Glomerular visceral epithelial cell (primary cell): ENCODE data around the gene GPC1.

Experiments
- DNase-seq: peaks from one replicate; pipeline ENCODE4 v3.0.0-alpha.2; 2016; ENCODE audit errors: extremely low spot score

GPC1 gene

GRCh38 chr2:240412975-240413812 lies 22.3 kb upstream of the GPC1 start:
- DNase-seq, result no peak

GRCh38 chr2:240413813-240414429 lies 21.5 kb upstream of the GPC1 start:
- no peak for DNase-seq

GRCh38 chr2:240416821-240417220 lies 18.6 kb upstream of the GPC1 start:
- DNase-seq, result no peak

DNA sequence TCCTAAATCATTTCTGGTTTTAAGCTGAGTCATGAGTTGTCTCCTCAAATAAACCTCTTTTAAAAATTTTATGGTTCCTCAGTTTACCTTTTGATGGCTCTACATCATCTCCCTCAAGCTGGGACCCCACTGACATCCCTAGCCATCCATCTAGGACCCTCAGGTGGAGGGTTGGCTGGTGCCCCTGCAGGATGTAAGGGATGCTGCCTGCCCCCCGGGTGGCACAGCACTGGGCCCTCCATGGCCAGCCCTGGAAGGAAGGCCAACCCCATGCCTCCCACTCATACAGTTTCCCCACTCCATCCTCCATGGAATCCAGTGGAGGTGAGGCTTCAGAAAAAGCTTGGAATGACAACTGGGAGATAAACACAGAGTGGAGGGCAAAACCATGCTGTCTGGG lies 17.2 kb upstream of the GPC1 start:
- no peak for DNase-seq

GRCh38 chr2:240419271-240419670 lies 16.2 kb upstream of the GPC1 start:
- DNase-seq, result no peak

GRCh38 chr2:240419723-240420122 lies 15.7 kb upstream of the GPC1 start:
- no peak for DNase-seq

- DNase-seq, result no peak
Measured at GRCh38 chr2:240420206-240421104, 15.0 kb upstream of the GPC1 start.

DNA sequence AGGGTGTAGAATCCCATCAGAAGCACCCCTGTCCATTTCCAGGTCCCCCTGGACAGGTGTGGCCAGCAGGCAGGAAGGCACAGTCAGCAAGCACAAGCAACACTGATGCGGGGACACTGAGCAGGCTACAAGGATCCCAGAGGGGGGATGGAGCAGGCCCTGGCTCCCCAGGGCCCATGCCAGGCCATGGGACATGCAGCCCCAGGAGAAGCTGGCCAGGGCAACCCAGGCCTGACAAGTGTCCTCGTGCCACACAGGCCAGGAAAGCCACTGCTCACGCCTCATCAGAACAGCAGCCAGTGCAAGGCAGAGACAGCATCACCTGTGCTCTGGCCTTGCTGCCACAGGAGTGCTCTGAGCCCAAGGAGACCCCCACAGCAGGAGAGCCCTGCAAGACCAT lies 14.1 kb upstream of the GPC1 start:
- DNase-seq, result no peak

DNA sequence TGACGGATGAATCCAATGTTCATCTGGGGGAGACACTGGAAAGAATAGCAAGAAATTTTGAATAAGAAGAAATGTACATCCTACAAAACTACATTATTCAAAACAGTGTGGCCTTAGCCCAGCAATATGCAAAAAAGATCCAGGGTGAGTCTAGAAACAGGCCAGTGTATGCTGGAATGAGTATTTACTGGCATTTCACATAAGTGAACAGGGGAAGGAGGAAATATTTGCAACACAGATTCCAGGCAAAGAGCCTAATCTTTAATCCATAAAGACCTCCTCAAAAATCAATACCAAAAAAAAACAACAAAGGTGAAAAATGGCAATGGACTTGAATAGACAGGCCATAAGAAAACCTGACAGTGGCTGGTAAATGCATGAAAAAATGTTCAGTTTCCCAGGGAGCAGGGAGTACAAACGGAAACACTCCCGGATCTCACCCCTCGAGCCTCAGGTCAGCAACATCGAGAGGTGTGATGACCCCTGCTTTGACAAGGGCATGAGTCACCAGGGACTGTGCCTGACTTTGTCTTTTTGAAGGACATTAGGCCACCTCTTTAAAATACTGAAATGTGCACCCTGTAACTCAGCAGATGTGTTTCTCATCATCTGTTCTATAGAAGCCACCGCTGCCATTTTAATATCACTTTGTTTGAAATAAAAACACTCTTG lies 12.7 kb upstream of the GPC1 start:
- no peak for DNase-seq

DNA sequence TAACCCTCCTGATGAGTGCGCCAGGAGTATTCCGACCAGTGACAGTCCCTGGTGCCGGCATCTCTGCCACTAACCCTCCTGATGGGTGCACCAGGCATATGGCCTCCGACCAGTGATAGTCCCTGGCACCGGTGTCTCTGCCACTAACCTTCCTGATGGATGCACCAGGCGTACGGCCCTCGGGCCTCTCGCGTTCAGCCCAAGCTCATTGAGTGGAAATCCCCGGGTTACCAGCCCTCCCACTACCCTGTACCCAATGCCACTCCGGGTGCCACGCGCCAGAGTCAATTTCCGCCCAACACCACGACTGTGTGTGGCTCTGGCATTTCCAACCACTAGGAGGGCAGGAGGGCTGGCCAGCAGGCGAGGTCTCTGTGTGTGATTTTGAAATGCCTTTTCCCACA lies 11.7 kb upstream of the GPC1 start:
- no peak for DNase-seq

DNA sequence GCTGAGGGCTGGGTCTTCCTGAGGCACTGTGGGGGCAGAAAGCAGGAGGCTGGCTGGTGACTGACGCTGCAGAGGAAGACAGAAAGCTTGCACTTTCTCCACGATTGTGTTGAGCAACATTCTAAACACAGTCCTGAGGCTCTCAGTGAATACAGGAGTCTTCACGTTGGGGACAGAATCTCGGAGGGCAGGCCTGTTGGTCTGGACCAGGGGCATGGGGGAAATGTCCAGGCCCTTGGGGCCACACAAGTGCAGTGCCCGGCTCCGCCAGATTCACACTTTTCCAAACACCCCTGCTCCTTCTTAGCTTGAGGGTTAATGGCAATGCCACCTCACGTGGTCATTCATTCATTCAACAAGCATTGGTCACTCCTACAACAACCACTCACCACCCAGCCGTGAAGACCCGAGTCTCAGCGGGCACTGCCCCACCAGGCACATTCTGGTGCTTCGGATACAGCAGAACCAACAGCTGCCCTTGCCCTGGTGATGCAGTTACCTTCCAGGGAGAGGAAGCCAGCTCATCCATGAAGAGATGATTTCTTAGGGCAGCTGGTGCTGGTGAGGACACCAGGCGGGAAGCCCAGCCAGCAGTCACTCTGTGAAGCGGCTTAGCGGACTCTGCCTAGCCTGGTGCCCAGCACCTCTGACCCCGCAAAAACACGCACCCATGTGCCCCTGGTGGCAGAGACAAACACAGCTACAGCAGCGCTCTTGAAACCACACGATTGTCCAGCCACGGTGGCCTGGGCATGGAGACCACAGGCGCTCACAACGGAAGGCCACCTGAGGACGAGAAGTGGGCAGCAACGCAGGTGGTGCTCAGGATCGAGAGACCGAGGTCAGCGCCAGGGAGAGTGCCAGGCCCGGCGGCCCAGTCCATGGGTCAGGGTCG lies 10.9 kb upstream of the GPC1 start:
- no peak for DNase-seq

GRCh38 chr2:240425236-240425615 lies 10.2 kb upstream of the GPC1 start:
- no peak for DNase-seq

DNA sequence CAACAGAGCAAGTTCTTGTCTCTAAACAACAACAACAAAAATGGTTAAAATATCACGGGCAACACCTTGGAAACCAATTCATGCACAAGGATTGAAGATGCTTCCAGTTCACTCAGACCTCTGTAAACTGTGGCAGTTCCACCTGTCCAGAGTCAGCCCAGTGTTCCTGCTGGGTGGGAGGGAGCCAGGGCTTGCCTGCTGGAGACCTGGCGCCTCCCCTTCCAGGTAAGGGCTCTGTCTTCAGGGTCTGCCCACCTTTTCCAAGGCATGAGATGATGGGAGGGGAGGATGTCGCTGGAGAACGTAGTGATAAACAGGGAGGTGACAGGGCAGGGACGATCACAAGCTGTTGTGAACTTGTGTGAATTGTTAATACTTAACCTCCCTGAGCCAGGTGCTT lies 9.8 kb upstream of the GPC1 start:
- DNase-seq, result no peak

- DNase-seq, result peak; percentile 31
Measured at GRCh38 chr2:240426845-240427721, 8.4 kb upstream of the GPC1 start.

- DNase-seq, result no peak
Measured at GRCh38 chr2:240427729-240428128, 7.7 kb upstream of the GPC1 start.

- DNase-seq, result no peak
Measured at GRCh38 chr2:240428245-240428644, 7.2 kb upstream of the GPC1 start.

DNA sequence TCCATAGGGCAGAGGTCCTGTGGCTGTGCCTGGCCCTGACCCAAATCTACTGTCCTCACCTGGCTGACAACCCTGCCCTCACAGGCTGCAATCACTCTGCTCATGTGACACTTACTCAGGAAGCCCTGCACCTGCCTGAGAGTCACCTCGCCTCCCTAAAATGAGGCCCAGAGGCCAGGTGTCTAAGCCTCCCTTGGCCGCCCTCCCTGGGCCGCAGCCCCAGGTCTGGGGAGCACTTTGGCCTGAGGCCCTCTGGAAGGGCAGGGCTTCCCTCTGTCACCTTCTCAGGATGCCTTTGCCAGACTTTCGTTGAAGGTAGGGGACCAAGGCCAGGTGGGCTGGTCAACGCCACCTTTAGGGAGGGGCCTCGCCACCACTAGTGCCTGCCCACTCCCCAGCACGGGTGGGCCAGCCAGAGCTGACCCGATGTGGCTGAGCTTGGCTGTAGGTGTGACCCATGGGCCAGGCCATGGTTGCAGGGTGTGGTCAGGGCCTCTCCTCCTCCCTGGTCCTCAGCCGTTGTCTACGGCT lies 6.1 kb upstream of the GPC1 start:
- DNase-seq, result no peak

GRCh38 chr2:240429872-240430491 lies 5.5 kb upstream of the GPC1 start:
- DNase-seq, result no peak

GRCh38 chr2:240430595-240430994 lies 4.9 kb upstream of the GPC1 start:
- no peak for DNase-seq
